H1 (cell line): ENCODE results near the gene LIN54. TPM values are rescaled to one million over a fixed set of nuclear protein-coding genes. Genes with fewer than 3 reads are reported as not detected.

Experiments used
- CTCF ChIA-PET: fragments of 300-600 bp; sonication (Branson Sonifier 250); formaldehyde crosslinking; loops from one replicate; lab custom pipeline; 2021; ENCODE audit not compliant: partially characterized antibody; lab: Charles Lee
- POLR2A ChIA-PET: fragments of 300-600 bp; sonication (Branson Sonifier 250); formaldehyde crosslinking; loops from one replicate; lab custom pipeline; 2021; ENCODE audit warnings: inconsistent platforms; ENCODE audit not compliant: partially characterized antibody; lab: Charles Lee
- DNase-seq, 2 experiments: peaks; one replicate each; pipeline versions ENCODE4 v3.0.0 to v3.0.0-alpha.2; 2010 to 2022; ENCODE audit warnings: low spot score in 2 of 2, low read depth in 1 of 2, mixed read lengths in 1 of 2
- FAIRE-seq: peaks from 2 replicates; lab custom pipeline; 2011; peaks lifted over from hg19 to GRCh38; lab: Jason Lieb, UNC
- H2AFZ ChIP-seq: 2 replicates; pipeline ENCODE4 v1.8.1; 2012; ENCODE audit warnings: low read length, inconsistent platforms
- H2AK5ac ChIP-seq: 2 replicates; pipeline ENCODE4 v1.6.1; 2013; ENCODE audit warnings: low read depth, low read length
- H2BK120ac ChIP-seq: replicated peaks from 2 replicates; pipeline ENCODE3; 2013; ENCODE audit warnings: low read depth, low read length, inconsistent platforms
- H2BK12ac ChIP-seq: 2 replicates; pipeline ENCODE4 v1.6.1; 2013; ENCODE audit warnings: low read depth, low read length
- H2BK15ac ChIP-seq: 2 replicates; pipeline ENCODE4 v1.6.1; 2013; ENCODE audit warnings: low read length
- H2BK20ac ChIP-seq: 2 replicates; pipeline ENCODE4 v1.6.1; 2013; ENCODE audit warnings: low read length
- H2BK5ac ChIP-seq: 2 replicates; pipeline ENCODE4 v1.6.1; 2013; ENCODE audit warnings: low read depth, low read length
- H3K14ac ChIP-seq: 2 replicates; pipeline ENCODE4 v1.6.1; 2013; ENCODE audit warnings: inconsistent platforms; ENCODE audit not compliant: insufficient read length
- H3K18ac ChIP-seq: 2 replicates; pipeline ENCODE4 v1.6.1; 2013; ENCODE audit warnings: low read length; ENCODE audit errors: extremely low read depth
- H3K23ac ChIP-seq: 2 replicates; pipeline ENCODE4 v1.6.1; 2013; ENCODE audit warnings: inconsistent platforms; ENCODE audit not compliant: insufficient read length
- H3K23me2 ChIP-seq: 2 replicates; pipeline ENCODE4 v1.6.1; 2013; ENCODE audit warnings: low read depth, low read length
- H3K27ac ChIP-seq: 2 replicates; pipeline ENCODE4 v1.6.1; 2011; ENCODE audit warnings: low read depth, low read length, inconsistent platforms
- H3K27me3 ChIP-seq, 4 experiments: replicated peaks in 1 of 4; 1 replicate in 1 of 4; 2 replicates in 3 of 4; pipeline versions ENCODE4 v1.6.1 to v1.8.1; 2011 to 2013; ENCODE audit warnings: low read length in 3 of 4, mild to moderate bottlenecking in 3 of 4, inconsistent platforms in 2 of 4, mixed read lengths in 2 of 4, moderate library complexity in 1 of 4; ENCODE audit not compliant: control insufficient read depth in 3 of 4, insufficient read depth in 3 of 4; ENCODE audit errors: extremely low read depth in 1 of 4
- H3K36me3 ChIP-seq, 4 experiments: 2 replicates each; pipeline versions ENCODE4 v1.6.1 to v1.8.1; 2011 to 2013; ENCODE audit warnings: mild to moderate bottlenecking in 4 of 4, low read length in 3 of 4, moderate library complexity in 2 of 4, control low read depth in 1 of 4, inconsistent platforms in 1 of 4; ENCODE audit not compliant: insufficient read depth in 4 of 4, control insufficient read depth in 2 of 4
- H3K4ac ChIP-seq: replicated peaks from 2 replicates; pipeline ENCODE3; 2013; ENCODE audit warnings: low read length, low read depth, mixed read lengths, inconsistent platforms; ENCODE audit not compliant: insufficient read length
- H3K4me1 ChIP-seq, 4 experiments: replicated peaks in 1 of 4; 1 replicate in 1 of 4; 2 replicates in 3 of 4; pipeline versions ENCODE4 v1.6.1 to v1.8.1; 2011 to 2013; ENCODE audit warnings: low read length in 3 of 4, inconsistent platforms in 2 of 4, mixed read lengths in 1 of 4; ENCODE audit not compliant: insufficient read depth in 4 of 4, control insufficient read depth in 3 of 4
- H3K4me2 ChIP-seq, 2 experiments: 2 replicates each; pipeline versions ENCODE4 v1.6.1 to v1.8.1; 2011 to 2013; ENCODE audit warnings: low read depth in 2 of 2, low read length in 2 of 2, control low read depth in 1 of 2, inconsistent platforms in 1 of 2, mild to moderate bottlenecking in 1 of 2; ENCODE audit not compliant: insufficient read depth in 1 of 2
- H3K4me3 ChIP-seq, 4 experiments: fragments of 200-600, 300-600 bp in 1 of 4; sonication (generic), shearing (Covaris generic), sonication (Bioruptor Twin) in 1 of 4; 2 replicates each; pipeline versions ENCODE4 v1.5.1 to v1.8.1; 2011 to 2016; ENCODE audit warnings: low read length in 4 of 4, low read depth in 3 of 4, control low read depth in 2 of 4, inconsistent platforms in 2 of 4, mild to moderate bottlenecking in 2 of 4, mixed read lengths in 1 of 4, moderate library complexity in 1 of 4; ENCODE audit not compliant: insufficient read depth in 2 of 4; ENCODE audit errors: extremely low read depth in 1 of 4
- H3K56ac ChIP-seq: replicated peaks from 2 replicates; pipeline ENCODE3; 2013; ENCODE audit warnings: low read depth, mild to moderate bottlenecking, mixed read lengths, low read length, inconsistent platforms; ENCODE audit not compliant: insufficient read length
- H3K79me1 ChIP-seq: 2 replicates; pipeline ENCODE4 v1.6.1; 2013; ENCODE audit warnings: low read depth, low read length, control low read depth
- H3K79me2 ChIP-seq, 2 experiments: 2 replicates each; pipeline versions ENCODE4 v1.6.1 to v1.8.1; 2012 to 2013; ENCODE audit warnings: low read length in 2 of 2, mild to moderate bottlenecking in 2 of 2, inconsistent platforms in 1 of 2; ENCODE audit not compliant: insufficient read depth in 2 of 2, control insufficient read depth in 1 of 2
- H3K9ac ChIP-seq, 4 experiments: replicated peaks in 1 of 4; 1 replicate in 1 of 4; 2 replicates in 3 of 4; pipeline versions ENCODE4 v1.6.1 to v1.8.1; 2011 to 2013; ENCODE audit warnings: low read depth in 3 of 4, low read length in 3 of 4, control low read depth in 2 of 4, mild to moderate bottlenecking in 2 of 4, moderate library complexity in 2 of 4, inconsistent platforms in 1 of 4; ENCODE audit errors: extremely low read depth in 1 of 4
- H3K9me3 ChIP-seq, 2 experiments: 2 replicates each; pipeline versions ENCODE4 v1.6.1 to v1.8.1; 2012 to 2013; ENCODE audit warnings: mild to moderate bottlenecking in 2 of 2, moderate library complexity in 2 of 2, control low read depth in 1 of 2, inconsistent platforms in 1 of 2, low read depth in 1 of 2, low read length in 1 of 2, mixed read lengths in 1 of 2; ENCODE audit not compliant: insufficient read depth in 2 of 2
- H4K20me1 ChIP-seq, 2 experiments: replicated peaks in 1 of 2; 2 replicates each; pipeline versions ENCODE3 to v1.8.1; 2011 to 2013; ENCODE audit warnings: inconsistent platforms in 2 of 2, low read length in 2 of 2, mild to moderate bottlenecking in 1 of 2; ENCODE audit not compliant: insufficient read depth in 2 of 2, control insufficient read depth in 1 of 2
- H4K5ac ChIP-seq: 2 replicates; pipeline ENCODE4 v1.6.1; 2013; ENCODE audit warnings: low read length, low read depth, mixed read lengths, inconsistent platforms; ENCODE audit not compliant: insufficient read length
- H4K8ac ChIP-seq: 2 replicates; pipeline ENCODE4 v1.8.0; 2013; ENCODE audit warnings: mild to moderate bottlenecking, moderate library complexity, low read length, inconsistent platforms; ENCODE audit not compliant: insufficient read depth; ENCODE audit errors: extremely low read depth
- H4K91ac ChIP-seq: replicated peaks from 2 replicates; pipeline ENCODE3; 2013; ENCODE audit warnings: low read length, mixed read lengths, inconsistent platforms; ENCODE audit not compliant: insufficient read length
- CBX8 ChIP-seq: fragments of 300-800, 300-1000 bp; sonication (generic); IDR thresholded peaks from 2 replicates; pipeline ENCODE4 v1.7.1; 2016; ENCODE audit warnings: low read depth, low read length, borderline replicate concordance
- CHD1 ChIP-seq: IDR thresholded peaks from 2 replicates; pipeline ENCODE4 v1.6.1; 2012; ENCODE audit warnings: low read depth, low read length, improper control_type of control experiment
- GABPA ChIP-seq: IDR thresholded peaks from 2 replicates; pipeline ENCODE4 v1.6.1; 2011; ENCODE audit warnings: mild to moderate bottlenecking, low read length, moderate library complexity, borderline replicate concordance; ENCODE audit not compliant: insufficient read depth
- GTF2F1 ChIP-seq: IDR thresholded peaks from 2 replicates; pipeline ENCODE4 v1.6.1; 2012; ENCODE audit warnings: low read depth, low read length, improper control_type of control experiment, borderline replicate concordance
- HDAC6 ChIP-seq: IDR thresholded peaks from one replicate; pipeline ENCODE4 v1.7.1; 2012; ENCODE audit warnings: low read depth, mild to moderate bottlenecking, inconsistent platforms, low read length, moderate library complexity
- JUND ChIP-seq: IDR thresholded peaks from 2 replicates; pipeline ENCODE4 v1.6.1; 2011; ENCODE audit warnings: mild to moderate bottlenecking, improper control_type of control experiment, low read length
- RBBP5 ChIP-seq: IDR thresholded peaks from 2 replicates; pipeline ENCODE4 v1.7.1; 2012; ENCODE audit warnings: low read depth, mild to moderate bottlenecking, inconsistent platforms, low read length, moderate library complexity, borderline replicate concordance
- RFX5 ChIP-seq: IDR thresholded peaks from 2 replicates; pipeline ENCODE4 v1.6.1; 2011; ENCODE audit warnings: low read depth, low read length, improper control_type of control experiment, borderline replicate concordance
- TAF7 ChIP-seq: optimal IDR thresholded peaks from 2 replicates; pipeline ENCODE3; 2011; ENCODE audit warnings: low read depth, mild to moderate bottlenecking, inconsistent platforms, low read length, moderate library complexity, borderline replicate concordance
- TCF12 ChIP-seq: IDR thresholded peaks from 2 replicates; pipeline ENCODE4 v1.6.1; 2011; ENCODE audit warnings: low read depth, mild to moderate bottlenecking, low read length
- TEAD4 ChIP-seq: IDR thresholded peaks from 2 replicates; pipeline ENCODE4 v1.6.1; 2012; ENCODE audit warnings: low read depth, low read length, inconsistent platforms, mixed read lengths
- YY1 ChIP-seq: IDR thresholded peaks from 2 replicates; pipeline ENCODE4 v1.6.1; 2011; ENCODE audit warnings: low read depth, mild to moderate bottlenecking, low read length
- polyA plus RNA-seq, 7 experiments: library from polyadenylated mRNA; depleted of rRNA in 3 of 7; stranded (reverse) in 5 of 7; unstranded in 2 of 7; fragments of >200 nt in 5 of 7; fragments of 200-250 nt in 2 of 7; gene quantifications; 1 replicate in 5 of 7; 2 replicates in 1 of 7; 4 replicates in 1 of 7; pipeline versions ENCODE4 v1.2.1 to v1.2.3, GENCODE V29; 2011 to 2013; ENCODE audit warnings: missing spikeins in 2 of 7, mixed read lengths in 2 of 7
- total RNA-seq: library from RNA; stranded (reverse); fragmentation: NEBNext Ultra II Directional; extraction: Animal tissue kit (Norgen Biotek cat#: 25700); gene quantifications from 2 replicates; pipeline ENCODE4 v1.2.1, GENCODE V29; 2021

The LIN54 gene
- total and polyA plus RNA-seq, 2 of the 8 experiments (the other 6 are each of a cell fraction or from before 2014, with no cell fraction given): 5.7 to 11.1 TPM

DNA sequence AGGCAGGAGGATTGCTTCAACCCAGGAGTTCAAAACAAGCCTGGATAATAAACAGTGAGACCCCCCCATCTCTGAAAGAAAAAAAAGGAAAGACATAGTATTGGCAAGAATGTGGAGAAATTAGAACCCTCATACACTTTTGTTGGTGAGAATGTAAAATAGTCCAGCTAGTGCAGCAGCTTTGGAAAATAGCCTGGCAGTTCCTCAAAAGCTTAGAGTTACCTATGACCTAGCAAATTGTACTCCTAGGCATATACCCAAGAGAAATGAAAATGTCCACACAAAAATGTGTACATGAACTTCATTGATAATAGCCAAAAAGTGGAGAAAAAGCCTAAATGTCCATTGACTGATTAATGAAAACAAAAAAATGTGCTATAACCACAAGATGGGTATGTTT lies 88.8 kb downstream of the LIN54 start:
- no peaks in the 10 kb centered on the region for H4K20me1 ChIP-seq
- H2BK5ac ChIP-seq: no peak overlapping the region
- no peak overlapping the region for H4K91ac ChIP-seq
- no peaks in the 10 kb centered on the region for H3K4me1 ChIP-seq
- H3K36me3 ChIP-seq: peaks cover 3 to 17% (median 7%) of the 10 kb centered on the region in 4 experiments; a peak in 6 of 8 replicates
- no peak overlapping the region for H3K56ac ChIP-seq
- H3K4ac ChIP-seq: no peak overlapping the region
- no peak overlapping the region for H3K4me2 ChIP-seq
- TF ChIP-seq RBBP5 (no peak), YY1 (no peak), TAF7 (no peak), GABPA (no peak), GTF2F1 (no peak), CHD1 (no peak), HDAC6 (no peak), CBX8 (no peak), JUND (no peak), TEAD4 (no peak), TCF12 (no peak), RFX5 (no peak)
- H3K27me3 ChIP-seq: peaks cover 0 to 2% (median 0%) of the 10 kb centered on the region in 4 experiments; a peak in 1 of 7 replicates
- no peak overlapping the region for H2AK5ac ChIP-seq
- no peak overlapping the region for H2BK20ac ChIP-seq
- no peak overlapping the region for H2BK120ac ChIP-seq
- no peak overlapping the region for H3K14ac ChIP-seq
- H3K4me3 ChIP-seq: no peak overlapping the region
- H2BK15ac ChIP-seq: no peak overlapping the region
- H3K23me2 ChIP-seq: no peaks in the 10 kb centered on the region
- DNase-seq (no peak), FAIRE-seq (no peak)
- no peak overlapping the region for H3K23ac ChIP-seq
- no peak overlapping the region for H3K27ac ChIP-seq
- no peak overlapping the region for H2AFZ ChIP-seq
- H3K9me3 ChIP-seq: no peaks in the 10 kb centered on the region
- H3K79me1 ChIP-seq: no peaks in the 10 kb centered on the region
- no peak overlapping the region for H3K18ac ChIP-seq
- H4K5ac ChIP-seq: no peak overlapping the region
- no peaks in the 10 kb centered on the region for H3K79me2 ChIP-seq
- H3K9ac ChIP-seq: no peak overlapping the region
- ChIA-PET CTCF (no interaction called here), POLR2A (interaction anchor here (1.3 kb wide), 1 partner anchor 12 kb away, joined by 5 read pairs; no protein-coding TSS in a partner anchor)
- H2BK12ac ChIP-seq: no peak overlapping the region
- H4K8ac ChIP-seq: no peak overlapping the region
